PFSK-1 (cell line): ENCODE results near the gene ANKRD17.

ENCODE experiments used
- FOXP2 ChIP-seq: optimal IDR thresholded peaks from 2 replicates; pipeline ENCODE3; 2011; ENCODE audit warnings: borderline replicate concordance, control low read depth, inconsistent platforms; ENCODE audit not compliant: insufficient read depth; ENCODE audit errors: extremely low read length, extremely low read depth
- POLR2AphosphoS5 ChIP-seq: IDR thresholded peaks from 2 replicates; pipeline ENCODE4 v1.6.1; 2012; ENCODE audit warnings: low read depth, mild to moderate bottlenecking, control low read depth, low read length, moderate library complexity
- SIN3A ChIP-seq: IDR thresholded peaks from 2 replicates; pipeline ENCODE4 v1.6.1; 2012; ENCODE audit warnings: mild to moderate bottlenecking, low read length, moderate library complexity, borderline replicate concordance; ENCODE audit not compliant: insufficient read depth
- TAF1 ChIP-seq: IDR thresholded peaks from 2 replicates; pipeline ENCODE4 v1.6.1; 2012; ENCODE audit warnings: low read length, control low read depth, borderline replicate concordance; ENCODE audit not compliant: insufficient read depth
- TF ChIP-seq, protein P1 (sequence below), 2 experiments: IDR thresholded peaks; 2 replicates each; pipeline versions ENCODE4 v1.6.1 to v1.8.0; 2011 to 2012; ENCODE audit warnings: low read depth in 2 of 2, low read length in 2 of 2, control low read depth in 1 of 2, inconsistent platforms in 1 of 2, mild to moderate bottlenecking in 1 of 2, moderate library complexity in 1 of 2; ENCODE audit not compliant: insufficient read depth in 1 of 2

Gene ANKRD17

GRCh38 chr4:73234712-73235111 lies 23.9 kb downstream of the ANKRD17 start:
- TF ChIP-seq, protein P1, sequence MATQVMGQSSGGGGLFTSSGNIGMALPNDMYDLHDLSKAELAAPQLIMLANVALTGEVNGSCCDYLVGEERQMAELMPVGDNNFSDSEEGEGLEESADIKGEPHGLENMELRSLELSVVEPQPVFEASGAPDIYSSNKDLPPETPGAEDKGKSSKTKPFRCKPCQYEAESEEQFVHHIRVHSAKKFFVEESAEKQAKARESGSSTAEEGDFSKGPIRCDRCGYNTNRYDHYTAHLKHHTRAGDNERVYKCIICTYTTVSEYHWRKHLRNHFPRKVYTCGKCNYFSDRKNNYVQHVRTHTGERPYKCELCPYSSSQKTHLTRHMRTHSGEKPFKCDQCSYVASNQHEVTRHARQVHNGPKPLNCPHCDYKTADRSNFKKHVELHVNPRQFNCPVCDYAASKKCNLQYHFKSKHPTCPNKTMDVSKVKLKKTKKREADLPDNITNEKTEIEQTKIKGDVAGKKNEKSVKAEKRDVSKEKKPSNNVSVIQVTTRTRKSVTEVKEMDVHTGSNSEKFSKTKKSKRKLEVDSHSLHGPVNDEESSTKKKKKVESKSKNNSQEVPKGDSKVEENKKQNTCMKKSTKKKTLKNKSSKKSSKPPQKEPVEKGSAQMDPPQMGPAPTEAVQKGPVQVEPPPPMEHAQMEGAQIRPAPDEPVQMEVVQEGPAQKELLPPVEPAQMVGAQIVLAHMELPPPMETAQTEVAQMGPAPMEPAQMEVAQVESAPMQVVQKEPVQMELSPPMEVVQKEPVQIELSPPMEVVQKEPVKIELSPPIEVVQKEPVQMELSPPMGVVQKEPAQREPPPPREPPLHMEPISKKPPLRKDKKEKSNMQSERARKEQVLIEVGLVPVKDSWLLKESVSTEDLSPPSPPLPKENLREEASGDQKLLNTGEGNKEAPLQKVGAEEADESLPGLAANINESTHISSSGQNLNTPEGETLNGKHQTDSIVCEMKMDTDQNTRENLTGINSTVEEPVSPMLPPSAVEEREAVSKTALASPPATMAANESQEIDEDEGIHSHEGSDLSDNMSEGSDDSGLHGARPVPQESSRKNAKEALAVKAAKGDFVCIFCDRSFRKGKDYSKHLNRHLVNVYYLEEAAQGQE (IDR thresholded peaks at IDR 0.05; ENCODE audit: insufficient read depth in 1 of 2, low read depth in 2 of 2, low read length in 2 of 2): no peak
- TF ChIP-seq TAF1 (no peak), FOXP2 (no peak), POLR2AphosphoS5 (no peak), SIN3A (no peak)

DNA sequence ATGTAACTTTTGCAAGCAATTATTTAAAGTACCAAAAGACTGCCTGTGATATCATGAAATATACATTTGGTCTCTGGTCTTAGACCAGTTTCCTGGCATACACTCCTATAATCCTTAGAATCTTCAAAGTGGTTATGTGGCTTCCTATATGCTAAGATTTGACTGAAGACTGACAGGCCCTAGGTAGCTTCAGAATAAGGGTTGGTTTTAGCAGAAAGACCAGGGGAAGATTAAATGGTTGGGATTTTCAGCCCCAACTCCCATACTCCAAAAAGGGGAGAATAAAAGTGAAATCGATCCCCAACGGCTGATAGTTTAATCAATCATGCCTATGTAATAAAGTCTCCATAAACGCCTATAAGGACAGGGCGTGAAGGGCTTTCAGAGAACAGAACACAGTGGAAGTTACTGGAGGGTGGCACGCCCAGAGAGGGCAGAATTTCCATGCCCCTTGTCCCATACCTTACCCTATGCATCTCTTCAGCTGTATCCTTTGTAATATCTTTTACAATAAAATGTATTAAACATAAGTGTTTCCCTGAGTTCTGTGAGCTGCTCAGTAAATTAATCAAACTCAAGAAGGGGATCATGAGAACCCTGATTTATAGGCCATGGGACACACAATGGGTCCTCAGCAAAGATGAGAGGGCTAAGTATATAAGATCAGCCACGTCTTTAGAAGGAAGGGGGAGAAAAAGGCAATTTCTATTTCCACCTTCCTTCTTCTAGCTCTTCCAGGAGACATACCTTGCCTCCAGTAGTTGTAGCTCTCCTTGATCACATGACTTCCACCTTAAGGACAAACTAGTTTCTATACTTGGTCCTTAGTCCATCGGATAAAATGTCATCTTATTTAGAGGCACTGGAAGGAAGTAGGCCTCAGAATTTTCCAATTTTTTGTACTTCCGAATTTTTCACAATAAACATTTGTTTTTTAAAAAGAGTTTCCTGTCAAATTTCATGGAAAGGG lies 26.8 kb downstream of the ANKRD17 start:
- TF ChIP-seq, protein P1 (IDR thresholded peaks at IDR 0.05; ENCODE audit: insufficient read depth in 1 of 2, low read depth in 2 of 2, low read length in 2 of 2): no peak
- no peak for TF ChIP-seq POLR2AphosphoS5

DNA sequence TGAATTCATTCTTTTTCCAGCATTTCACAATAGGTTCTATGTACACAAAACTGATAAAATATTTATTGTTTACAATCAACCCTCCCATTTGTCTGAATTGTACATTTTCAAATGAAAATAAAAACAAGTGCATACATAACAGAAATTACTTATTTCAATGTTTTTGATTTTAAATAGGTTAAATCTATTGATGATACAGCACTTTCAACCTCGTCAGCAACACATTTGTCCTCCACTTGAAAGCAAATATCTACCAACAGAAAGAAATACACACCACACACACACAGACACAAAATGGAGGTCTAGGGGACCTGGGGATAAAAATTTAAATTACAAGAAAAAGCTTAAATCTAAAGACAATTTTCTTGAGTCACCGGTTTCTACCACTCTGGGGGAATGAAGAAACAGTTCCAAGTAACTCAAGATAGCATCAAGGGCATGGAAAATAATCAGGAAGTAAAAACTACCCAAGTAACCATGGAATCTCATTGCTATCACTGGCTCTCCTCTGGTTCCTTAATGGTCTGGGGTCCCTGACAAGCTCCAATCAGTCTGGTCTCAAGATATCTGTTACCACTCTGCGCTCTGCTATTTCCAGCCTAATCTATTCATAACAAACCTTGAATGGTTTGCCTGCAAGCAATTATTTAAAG lies 27.6 kb downstream of the ANKRD17 start:
- no peak for TF ChIP-seq FOXP2
- TF ChIP-seq, protein P1 (IDR thresholded peaks at IDR 0.05; ENCODE audit: insufficient read depth in 1 of 2, low read depth in 2 of 2, low read length in 2 of 2): no peak
- no peak for TF ChIP-seq SIN3A
- no peak for TF ChIP-seq TAF1
- no peak for TF ChIP-seq POLR2AphosphoS5

- TF ChIP-seq SIN3A (no peak), TAF1 (no peak)
Observed at GRCh38 chr4:73224886-73225285, 33.7 kb downstream of the ANKRD17 start.

DNA sequence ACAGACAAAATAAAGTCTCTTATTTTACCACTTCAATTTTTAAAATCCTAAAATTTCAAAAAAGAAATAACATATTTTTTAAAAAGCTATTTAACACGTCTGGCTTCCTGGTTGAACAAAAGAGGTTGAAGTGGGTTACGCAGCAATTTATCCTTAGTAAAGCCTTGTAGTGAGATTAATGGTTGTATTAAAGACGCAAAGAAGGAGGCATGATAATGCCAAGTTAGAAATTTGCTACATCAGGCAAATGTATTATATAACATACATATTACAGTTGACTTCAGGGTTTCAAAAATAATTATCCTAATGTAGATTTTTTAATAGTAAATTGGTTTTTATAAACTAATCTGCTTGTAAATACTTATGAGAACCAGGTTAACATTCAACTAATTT lies 35.3 kb downstream of the ANKRD17 start:
- TF ChIP-seq, protein P1 (IDR thresholded peaks at IDR 0.05; ENCODE audit: insufficient read depth in 1 of 2, low read depth in 2 of 2, low read length in 2 of 2): no peak
- TF ChIP-seq FOXP2 (no peak), TAF1 (no peak), POLR2AphosphoS5 (no peak), SIN3A (no peak)
